Gastroesophageal sphincter (tissue), 4 donors: Measurements from ENCODE around the gene LYL1. TPM values are rescaled to one million over a fixed set of nuclear protein-coding genes. Genes with fewer than 3 reads are reported as not detected.
A peak's percentile ranks its signal among the peaks of the same experiment; 100 is the strongest.

Experiments used
- ATAC-seq: fragments of 150-250 bp; one replicate; pipeline ENCODE4 v1.9.1; 2016; ENCODE audit warnings: mild to moderate bottlenecking, moderate library complexity
- H3K27ac ChIP-seq, 4 donors: fragments of 200-600 bp; sonication (generic) in 3 of 4; 1 replicate in 3 of 4; 2 replicates in 1 of 4; pipeline ENCODE4 v1.5.1; 2016 to 2019
- H3K27me3 ChIP-seq: fragments of 200-600 bp; sonication (generic); one replicate; pipeline ENCODE4 v1.5.1; 2019
- H3K36me3 ChIP-seq, 2 donors: fragments of 200-600 bp; sonication (generic); one replicate each; pipeline ENCODE4 v1.5.1; 2019; ENCODE audit warnings: control low read depth in 1 of 2
- H3K4me1 ChIP-seq, 3 donors: fragments of 200-600 bp; sonication (generic); 1 replicate in 2 of 3; 2 replicates in 1 of 3; pipeline ENCODE4 v1.5.1; 2016 to 2019; ENCODE audit warnings: control low read depth in 2 of 3
- H3K4me3 ChIP-seq, 2 donors: fragments of 200-600 bp; sonication (generic); one replicate each; pipeline ENCODE4 v1.5.1; 2019; ENCODE audit warnings: mild to moderate bottlenecking in 1 of 2, moderate library complexity in 1 of 2
- H3K9me3 ChIP-seq, 3 donors: fragments of 200-600 bp; sonication (generic); one replicate each; pipeline ENCODE4 v1.5.1; 2017 to 2019; ENCODE audit warnings: control low read depth in 2 of 3
- EP300 ChIP-seq: sonication (generic); formaldehyde crosslinking; IDR thresholded peaks from one replicate; pipeline ENCODE4 v1.6.1; 2017; ENCODE audit warnings: antibody characterized with exemption, mild to moderate bottlenecking
- POLR2A ChIP-seq, 2 donors: fragments of 450-650 bp; IDR thresholded peaks; one replicate each; pipeline ENCODE4 v1.6.1; 2017; ENCODE audit warnings: antibody characterized with exemption in 2 of 2, mild to moderate bottlenecking in 2 of 2, moderate library complexity in 1 of 2
- POLR2AphosphoS5 ChIP-seq: sonication (generic); formaldehyde crosslinking; IDR thresholded peaks from one replicate; pipeline ENCODE4 v1.6.1; 2017; ENCODE audit warnings: antibody characterized with exemption
- WGBS, 2 donors: methylation state at CpG; one replicate each; pipeline ENCODE4 v1.1.5; 2018; ENCODE audit warnings: low coverage in 1 of 2; 5-methylcytosine and 5-hydroxymethylcytosine counted together
- total RNA-seq, 4 donors: library from RNA; depleted of rRNA; stranded (reverse); fragments of >200 nt; gene quantifications; one replicate each; pipeline ENCODE4 v1.1.0, GENCODE V29; 2016
- TF ChIP-seq, protein P1 (sequence below), 4 experiments: fragments of 200-600 bp in 2 of 4; fragments of 450-650 bp in 2 of 4; sonication (generic) in 1 of 4; IDR thresholded peaks; one replicate each; pipeline ENCODE4 v1.5.1; 2017 to 2019; ENCODE audit warnings: antibody characterized with exemption in 4 of 4, mild to moderate bottlenecking in 2 of 4, moderate library complexity in 2 of 4

The LYL1 gene
- total RNA-seq, 4 donors from 2014 or later = 9.9 to 11.8 (median 10.8) TPM

DNA sequence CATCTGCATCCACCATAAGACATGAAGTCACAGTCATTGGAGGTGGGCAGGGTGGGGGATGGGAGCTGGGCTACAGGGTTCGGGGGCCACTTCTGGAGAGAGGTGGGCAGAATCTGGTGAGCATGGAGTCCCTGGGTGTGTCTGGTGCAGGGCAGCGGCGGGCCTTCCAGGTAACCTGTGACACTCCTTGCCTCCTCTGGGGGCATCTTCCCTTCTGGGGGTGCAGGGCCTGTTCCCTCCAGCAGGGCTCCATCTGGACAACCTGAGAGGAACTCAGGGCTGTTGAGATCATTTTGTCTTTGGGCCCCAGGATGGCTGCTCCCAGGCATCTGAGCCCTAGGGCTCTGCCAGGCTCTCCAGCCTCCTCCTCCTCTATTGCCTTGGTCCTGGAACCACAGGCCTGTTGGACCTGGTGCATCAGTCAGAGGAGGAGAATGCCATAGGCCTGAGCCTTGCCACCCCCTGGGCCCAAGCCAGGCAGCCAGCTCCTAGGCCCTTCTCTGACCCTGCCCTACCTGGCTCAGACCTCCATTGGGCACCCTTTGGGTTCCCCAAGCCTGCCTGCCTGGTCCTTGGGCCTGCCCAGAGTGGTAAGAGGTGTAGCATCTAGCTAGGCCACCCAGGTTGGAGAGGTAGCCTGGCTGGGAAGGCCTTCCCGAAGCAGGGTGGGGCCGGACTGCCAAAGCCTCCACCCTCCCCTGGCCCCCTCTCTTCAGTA, 13.4 kb downstream of the LYL1 start:
- H3K27ac ChIP-seq = peak overlapping the region in 3 of 4 donors; percentile 79 to 89 (median 85)
- H3K27me3 ChIP-seq = no peaks in the 10 kb centered on the region
- peaks cover 0 to 72% (median 36%) of the 10 kb centered on the region in 3 donors for H3K4me1 ChIP-seq
- H3K36me3 ChIP-seq = peaks cover 0 to 55% of the 10 kb centered on the region in 2 donors
- ATAC-seq = no peak
- H3K9me3 ChIP-seq = no peaks in the 10 kb centered on the region
- TF ChIP-seq POLR2AphosphoS5 = no peak
- TF ChIP-seq, protein P1, sequence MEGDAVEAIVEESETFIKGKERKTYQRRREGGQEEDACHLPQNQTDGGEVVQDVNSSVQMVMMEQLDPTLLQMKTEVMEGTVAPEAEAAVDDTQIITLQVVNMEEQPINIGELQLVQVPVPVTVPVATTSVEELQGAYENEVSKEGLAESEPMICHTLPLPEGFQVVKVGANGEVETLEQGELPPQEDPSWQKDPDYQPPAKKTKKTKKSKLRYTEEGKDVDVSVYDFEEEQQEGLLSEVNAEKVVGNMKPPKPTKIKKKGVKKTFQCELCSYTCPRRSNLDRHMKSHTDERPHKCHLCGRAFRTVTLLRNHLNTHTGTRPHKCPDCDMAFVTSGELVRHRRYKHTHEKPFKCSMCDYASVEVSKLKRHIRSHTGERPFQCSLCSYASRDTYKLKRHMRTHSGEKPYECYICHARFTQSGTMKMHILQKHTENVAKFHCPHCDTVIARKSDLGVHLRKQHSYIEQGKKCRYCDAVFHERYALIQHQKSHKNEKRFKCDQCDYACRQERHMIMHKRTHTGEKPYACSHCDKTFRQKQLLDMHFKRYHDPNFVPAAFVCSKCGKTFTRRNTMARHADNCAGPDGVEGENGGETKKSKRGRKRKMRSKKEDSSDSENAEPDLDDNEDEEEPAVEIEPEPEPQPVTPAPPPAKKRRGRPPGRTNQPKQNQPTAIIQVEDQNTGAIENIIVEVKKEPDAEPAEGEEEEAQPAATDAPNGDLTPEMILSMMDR (IDR thresholded peaks at IDR 0.05) = peak in 2 of 4 experiments; percentile 22 to 38
- no peak for TF ChIP-seq POLR2A (IDR thresholded peaks at IDR 0.05)
- TF ChIP-seq EP300 = no peak
- WGBS, 2 donors = no CpG with 5 or more reads among the region's 5 CpGs
- no peak overlapping the region for H3K4me3 ChIP-seq

DNA sequence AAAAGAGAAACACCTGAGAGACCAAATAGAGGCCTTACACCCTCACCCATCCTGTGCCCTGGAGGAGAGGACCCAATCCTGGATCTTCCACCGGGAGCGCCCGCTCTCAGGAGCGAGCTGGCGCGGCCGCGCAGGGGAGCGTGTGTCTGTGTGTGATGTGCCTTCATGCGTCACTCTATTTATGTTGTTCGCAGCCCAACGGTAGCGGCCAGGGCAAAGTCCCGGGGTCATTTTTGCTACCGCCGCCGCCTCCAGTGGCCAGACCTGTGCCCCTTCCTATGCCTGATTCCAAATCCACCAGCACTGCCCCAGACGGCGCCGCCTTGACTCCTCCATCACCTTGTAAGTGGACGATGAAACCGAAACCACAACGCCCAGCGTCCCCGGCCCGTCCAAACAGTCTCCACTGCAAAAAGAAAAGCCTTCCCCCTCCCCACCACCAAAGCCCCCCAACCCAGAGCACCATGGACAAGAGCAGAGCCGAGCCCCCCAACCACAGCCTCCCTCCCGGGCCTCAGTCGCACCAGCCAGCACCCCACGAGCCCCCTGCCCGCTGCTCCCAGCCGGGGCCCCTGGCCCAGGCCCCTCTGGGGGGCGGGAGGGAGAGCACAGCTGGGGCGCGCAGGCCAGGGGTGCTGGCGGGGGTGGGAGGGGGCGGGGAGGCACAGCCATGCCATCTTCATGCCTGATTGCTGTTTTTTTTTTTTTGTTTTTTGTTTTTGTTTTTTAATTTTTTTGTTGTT, 14.7 kb downstream of the LYL1 start:
- H3K27me3 ChIP-seq = no peaks in the 10 kb centered on the region
- H3K27ac ChIP-seq = peak overlapping the region in 2 of 4 donors; percentile 85 to 89
- no peak overlapping the region for H3K4me3 ChIP-seq
- H3K9me3 ChIP-seq = no peaks in the 10 kb centered on the region
- peaks cover 0 to 72% (median 32%) of the 10 kb centered on the region in 3 donors for H3K4me1 ChIP-seq
- TF ChIP-seq, protein P1 (IDR thresholded peaks at IDR 0.05) = no peak
- no peak for TF ChIP-seq EP300
- TF ChIP-seq POLR2AphosphoS5 = no peak
- no peak for TF ChIP-seq POLR2A (IDR thresholded peaks at IDR 0.05)
- ATAC-seq = no peak
- 83 to 90% methylated on average over 16 of the region's 37 CpGs for WGBS, 2 donors
- H3K36me3 ChIP-seq = peaks cover 0 to 67% of the 10 kb centered on the region in 2 donors

DNA sequence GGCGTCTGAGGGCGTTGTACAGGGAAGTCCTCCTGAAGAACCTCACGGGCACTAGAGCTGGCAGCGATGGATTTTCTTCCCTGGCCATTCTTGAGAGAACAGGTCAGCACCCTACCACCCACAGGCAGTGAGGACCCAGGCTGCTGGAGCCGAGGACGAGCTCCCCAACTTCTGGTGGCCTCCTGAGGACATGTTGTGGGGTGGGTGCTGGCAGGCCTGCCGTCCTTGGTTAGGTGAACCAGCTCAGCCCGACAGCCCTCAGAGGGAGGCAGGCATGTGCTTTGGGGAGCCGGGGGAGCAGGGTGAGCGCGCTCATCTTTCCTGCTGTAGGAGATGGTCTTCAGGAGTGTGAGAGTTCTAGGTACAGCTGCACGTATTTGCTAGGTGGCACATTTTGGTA, 15.4 kb downstream of the LYL1 start:
- Histone ChIP-seq H3K4me3 (no peak overlapping the region), H3K27me3 (no peaks in the 10 kb centered on the region), H3K4me1 (peaks cover 0 to 72% (median 31%) of the 10 kb centered on the region in 3 donors), H3K36me3 (peaks cover 0 to 74% of the 10 kb centered on the region in 2 donors), H3K27ac (peak overlapping the region in 2 of 4 donors; percentile 53 to 64), H3K9me3 (no peaks in the 10 kb centered on the region)
- WGBS, 2 donors = 80 to 85% methylated on average over 1 to 4 of the region's 12 CpGs
- TF ChIP-seq, protein P1 (IDR thresholded peaks at IDR 0.05) = no peak
- TF ChIP-seq EP300 = no peak
- no peak for TF ChIP-seq POLR2A (IDR thresholded peaks at IDR 0.05)
- no peak for TF ChIP-seq POLR2AphosphoS5
- no peak for ATAC-seq

DNA sequence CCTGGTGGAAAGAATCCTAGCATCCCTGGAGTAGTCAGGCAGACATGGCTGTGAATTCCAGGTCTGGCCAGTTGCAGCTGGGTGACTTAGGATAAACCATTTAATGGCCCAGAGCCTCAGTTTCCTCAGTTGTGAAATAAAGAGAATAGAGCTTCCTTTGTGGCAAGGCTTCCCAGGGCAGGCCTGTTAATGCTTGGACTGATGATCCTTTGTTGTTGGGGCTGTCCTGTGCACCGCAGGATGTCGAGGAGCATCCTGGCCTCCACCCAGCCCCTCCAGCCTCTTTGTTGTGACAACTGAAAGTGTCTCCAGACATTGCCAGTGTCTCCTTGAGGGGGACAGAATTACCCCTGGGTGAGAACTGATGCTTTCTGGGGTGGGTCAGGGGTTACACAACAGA, 16.3 kb downstream of the LYL1 start:
- WGBS, 2 donors = 30% methylated on average over 2 of the region's 2 CpGs; no CpG with 5 or more reads in 1 of the 2 donors
- peaks cover 0 to 72% (median 29%) of the 10 kb centered on the region in 3 donors for H3K4me1 ChIP-seq
- no peak for ATAC-seq
- no peaks in the 10 kb centered on the region for H3K9me3 ChIP-seq
- no peaks in the 10 kb centered on the region for H3K27me3 ChIP-seq
- H3K27ac ChIP-seq = peak overlapping the region in 2 of 4 donors; percentile 53 to 64
- no peak overlapping the region for H3K4me3 ChIP-seq
- TF ChIP-seq EP300 (no peak), POLR2AphosphoS5 (no peak), POLR2A (IDR thresholded peaks at IDR 0.05) (no peak)
- TF ChIP-seq, protein P1 (IDR thresholded peaks at IDR 0.05) = no peak
- peaks cover 0 to 82% of the 10 kb centered on the region in 2 donors for H3K36me3 ChIP-seq
